Fibroblast of lung (primary cell): Measurements from ENCODE around the gene ITGA5. TPM values are rescaled to one million over a fixed set of nuclear protein-coding genes. Genes with fewer than 3 reads are reported as not detected.
A peak's percentile ranks its signal among the peaks of the same experiment; 100 is the strongest.

ENCODE experiments used
- DNase-seq, 2 donors: peaks; one replicate each; pipeline versions ENCODE4 v3.0.0 to v3.0.0-alpha.2; 2010; ENCODE audit warnings: low read depth in 2 of 2
- H2AFZ ChIP-seq: 2 replicates; pipeline ENCODE4 v1.5.1; 2012; ENCODE audit warnings: low read length, control low read depth, inconsistent platforms
- H3K27ac ChIP-seq: 2 replicates; pipeline ENCODE4 v1.5.1; 2011; ENCODE audit warnings: low read length, control low read depth; ENCODE audit not compliant: insufficient read depth
- H3K27me3 ChIP-seq: 2 replicates; pipeline ENCODE4 v1.5.1; 2011; ENCODE audit warnings: mild to moderate bottlenecking, low read length; ENCODE audit not compliant: control insufficient read depth, insufficient read depth
- H3K36me3 ChIP-seq: 2 replicates; pipeline ENCODE4 v1.5.1; 2011; ENCODE audit warnings: low read length; ENCODE audit not compliant: control insufficient read depth, insufficient read depth
- H3K4me1 ChIP-seq: 2 replicates; pipeline ENCODE4 v1.5.1; 2011; ENCODE audit warnings: low read length; ENCODE audit not compliant: control insufficient read depth, insufficient read depth; ENCODE audit errors: extremely low read depth
- H3K4me2 ChIP-seq: 2 replicates; pipeline ENCODE4 v1.5.1; 2011; ENCODE audit warnings: low read length, control low read depth; ENCODE audit not compliant: insufficient read depth; ENCODE audit errors: extremely low read depth
- H3K4me3 ChIP-seq, 4 experiments: fragments of 200-600 bp in 1 of 4; sonication (generic) in 1 of 4; replicated peaks in 1 of 4; 2 replicates each; pipeline ENCODE4 v1.5.1; 2011 to 2016; ENCODE audit warnings: low read length in 4 of 4, low read depth in 3 of 4, mild to moderate bottlenecking in 3 of 4, control low read depth in 2 of 4, inconsistent platforms in 1 of 4, mixed read lengths in 1 of 4; ENCODE audit not compliant: insufficient read depth in 1 of 4; ENCODE audit errors: control extremely low read depth in 1 of 4
- H3K79me2 ChIP-seq: 2 replicates; pipeline ENCODE4 v1.5.1; 2012; ENCODE audit warnings: mild to moderate bottlenecking, low read length, inconsistent platforms; ENCODE audit not compliant: control insufficient read depth, insufficient read depth
- H3K9ac ChIP-seq: 2 replicates; pipeline ENCODE4 v1.5.1; 2011; ENCODE audit warnings: mild to moderate bottlenecking, low read length, control low read depth; ENCODE audit not compliant: insufficient read depth
- H3K9me3 ChIP-seq: 2 replicates; pipeline ENCODE4 v1.5.1; 2012; ENCODE audit warnings: low read depth, low read length; ENCODE audit not compliant: control insufficient read depth, insufficient read depth
- H4K20me1 ChIP-seq: 2 replicates; pipeline ENCODE4 v1.5.1; 2011; ENCODE audit warnings: low read length; ENCODE audit not compliant: control insufficient read depth, insufficient read depth; ENCODE audit errors: extremely low read depth
- CTCF ChIP-seq, 2 donors: IDR thresholded peaks in 1 of 2; conservative IDR thresholded peaks in 1 of 2; 1 replicate in 1 of 2; 2 replicates in 1 of 2; pipeline ENCODE4 v1.5.1; 2011 to 2012; ENCODE audit warnings: low read length in 2 of 2, control low read depth in 1 of 2, inconsistent platforms in 1 of 2, low read depth in 1 of 2, mild to moderate bottlenecking in 1 of 2
- EZH2 ChIP-seq: IDR thresholded peaks from 2 replicates; pipeline ENCODE4 v1.5.1; 2012; ENCODE audit warnings: low read length, control low read depth, mild to moderate bottlenecking; ENCODE audit errors: missing control alignments
- polyA plus RNA-seq, 2 donors: library from polyadenylated mRNA; depleted of rRNA in 1 of 2; stranded (reverse) in 1 of 2; unstranded in 1 of 2; fragments of >200 nt; gene quantifications; 2 replicates each; pipeline ENCODE4 v1.2.1, GENCODE V29; 2011 to 2012; ENCODE audit warnings: missing spikeins in 1 of 2
- total RNA-seq: library from RNA; depleted of rRNA; stranded (reverse); fragments of >200 nt; gene quantifications from 2 replicates; pipeline ENCODE4 v1.2.1, GENCODE V29; 2014

Gene ITGA5
- total and polyA plus RNA-seq, 2 donors (not counting 1 experiment from before 2014, with no cell fraction given), result 199 to 232 TPM

GRCh38 chr12:54412786-54413185 is 6.3 kb downstream of the ITGA5 start:
- Histone ChIP-seq H3K4me2 (peak overlapping the region; percentile 54), H3K9me3 (no peaks in the 10 kb centered on the region), H2AFZ (no peak overlapping the region), H4K20me1 (no peaks in the 10 kb centered on the region), H3K4me3 (peak overlapping the region in 1 of 4 experiments; percentile 23), H3K27ac (peak overlapping the region; percentile 44), H3K9ac (no peak overlapping the region), H3K4me1 (peaks cover 39% of the 10 kb centered on the region), H3K27me3 (no peaks in the 10 kb centered on the region), H3K79me2 (peaks cover 88% of the 10 kb centered on the region), H3K36me3 (peaks cover 16% of the 10 kb centered on the region)
- DNase-seq, result no peak
- TF ChIP-seq CTCF (conservative IDR thresholded peaks at IDR 0.05 in 1 of 2, IDR thresholded peaks at IDR 0.05 in 1 of 2; ENCODE audit: low read depth in 1 of 2, low read length in 2 of 2) (no peak), EZH2 (no peak)

- Histone ChIP-seq H3K9ac (no peak overlapping the region), H3K9me3 (no peaks in the 10 kb centered on the region), H3K27ac (peak overlapping the region; percentile 44), H3K79me2 (peaks cover 84% of the 10 kb centered on the region), H3K27me3 (no peaks in the 10 kb centered on the region), H3K4me3 (no peak overlapping the region), H3K4me1 (peaks cover 39% of the 10 kb centered on the region), H3K36me3 (peaks cover 21% of the 10 kb centered on the region), H3K4me2 (peak overlapping the region; percentile 27), H4K20me1 (no peaks in the 10 kb centered on the region), H2AFZ (no peak overlapping the region)
- TF ChIP-seq CTCF (conservative IDR thresholded peaks at IDR 0.05 in 1 of 2, IDR thresholded peaks at IDR 0.05 in 1 of 2; ENCODE audit: low read depth in 1 of 2, low read length in 2 of 2) (no peak), EZH2 (no peak)
- no peak for DNase-seq
These were observed 6.7 kb downstream of the ITGA5 start for GRCh38 chr12:54412348-54412747.

- H3K4me1 ChIP-seq, result peaks cover 39% of the 10 kb centered on the region
- H3K4me2 ChIP-seq, result peak overlapping the region; percentile 38
- no peak for TF ChIP-seq CTCF (conservative IDR thresholded peaks at IDR 0.05 in 1 of 2, IDR thresholded peaks at IDR 0.05 in 1 of 2; ENCODE audit: low read depth in 1 of 2, low read length in 2 of 2)
- no peak for TF ChIP-seq EZH2
- H3K4me3 ChIP-seq, result no peak overlapping the region
- peaks cover 23% of the 10 kb centered on the region for H3K36me3 ChIP-seq
- H3K9me3 ChIP-seq, result no peaks in the 10 kb centered on the region
- no peak overlapping the region for H2AFZ ChIP-seq
- no peaks in the 10 kb centered on the region for H3K27me3 ChIP-seq
- H3K79me2 ChIP-seq, result peaks cover 77% of the 10 kb centered on the region
- no peaks in the 10 kb centered on the region for H4K20me1 ChIP-seq
- H3K9ac ChIP-seq, result no peak overlapping the region
- DNase-seq, result peak; percentile 87 to 92
- peak overlapping the region; percentile 76 for H3K27ac ChIP-seq
These were observed 7.5 kb downstream of the ITGA5 start for GRCh38 chr12:54411391-54412241.
